Metanephros (tissue), 1 donor: ENCODE results near the gene LARGE2. TPM values are rescaled to one million over a fixed set of nuclear protein-coding genes. Genes with fewer than 3 reads are reported as not detected.

Experiments
- total RNA-seq: library from RNA; depleted of rRNA; stranded (reverse); fragments of >200 nt; gene quantifications from one replicate; pipeline ENCODE4 v1.2.3, GENCODE V29; 2014

The LARGE2 gene
- total RNA-seq = 14.3 TPM

GRCh38 chr11:45922425-45923082 lies at the start of gene LARGE2:
Gene LARGE2 (plus strand): TSS chr11:45922656. CDS start chr11:45922883, 227 bp downstream.

GRCh38 chr11:45885274-45885920 lies 37.1 kb upstream of the LARGE2 start, which contains the start of gene MAPK8IP1:
Gene MAPK8IP1 (plus strand): TSS chr11:45885651. CDS start chr11:45885821, 170 bp downstream.

DNA sequence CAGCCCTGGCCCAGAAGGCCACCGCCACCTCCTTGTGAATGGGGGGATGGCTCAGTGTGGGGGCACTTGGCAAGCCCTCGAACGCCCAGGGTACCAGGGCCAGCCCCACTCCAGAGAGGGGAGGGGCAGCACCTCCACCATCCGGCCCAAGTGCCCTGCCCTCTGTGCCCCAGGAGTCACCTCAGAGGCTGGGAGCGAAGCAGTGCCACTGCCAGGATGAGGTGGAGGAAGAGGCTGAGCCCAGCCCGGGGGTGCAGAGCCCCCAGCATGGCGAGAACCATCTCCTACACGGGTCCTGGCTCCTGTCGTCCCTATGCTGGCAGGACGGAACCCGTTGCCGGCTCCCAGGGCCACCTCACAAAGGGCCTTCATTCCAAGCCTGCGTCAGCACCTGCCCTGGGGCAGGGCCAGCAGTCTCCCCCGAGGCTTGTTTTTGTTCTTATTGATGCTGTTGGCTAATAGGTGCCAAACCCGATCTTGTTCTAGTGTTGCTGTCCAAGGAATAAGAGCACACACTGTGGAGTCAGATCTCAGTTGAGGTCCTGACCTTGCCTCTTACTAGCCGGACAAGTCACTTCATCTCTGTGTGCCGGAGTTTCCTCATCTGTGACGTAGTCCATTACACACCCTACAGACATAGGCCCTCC lies 15.4 kb upstream of the LARGE2 start, which contains the start of gene FREY1:
Gene FREY1, minus strand, starts transcription at position 307 of the 647 bp plus-strand sequence. Its CDS starts 26 bp downstream, at position 281.

GRCh38 chr11:45917623-45918330 lies 4.7 kb upstream of the LARGE2 start, which contains the start of gene PEX16:
Gene PEX16 (minus strand): TSS chr11:45917877. CDS start chr11:45917811, 66 bp downstream.

Other genes starting within 250 kb of the LARGE2 start
- gene SLC35C1, start 117.5 kb upstream of the LARGE2 start, total RNA-seq = 6.5 TPM
- 47.9 TPM for gene CRY2, start 75.2 kb upstream of the LARGE2 start, total RNA-seq
- 11.3 TPM for gene MAPK8IP1, start 37.0 kb upstream of the LARGE2 start, total RNA-seq
- 0.64 TPM for gene FREY1, start 15.4 kb upstream of the LARGE2 start, total RNA-seq
- gene PEX16, start 4.8 kb upstream of the LARGE2 start, total RNA-seq = 14.8 TPM
- 25.6 TPM for gene PHF21A, start 198.8 kb downstream of the LARGE2 start, total RNA-seq